Panc1 (cell line): ENCODE data around the gene ANO3.

ENCODE experiments used
- CTCF ChIP-seq: fragments of 450-650 bp; IDR thresholded peaks from 2 replicates; pipeline ENCODE4 v1.5.1; 2017; ENCODE audit warnings: mild to moderate bottlenecking
- POLR2AphosphoS5 ChIP-seq: IDR thresholded peaks from 2 replicates; pipeline ENCODE4 v1.6.1; 2012; ENCODE audit warnings: mild to moderate bottlenecking, low read depth, low read length, moderate library complexity
- TCF7L2 ChIP-seq: IDR thresholded peaks from 2 replicates; pipeline ENCODE4 v1.6.1; 2011; ENCODE audit warnings: mild to moderate bottlenecking, low read depth, low read length, inconsistent platforms

- no peak for TF ChIP-seq POLR2AphosphoS5
- TF ChIP-seq CTCF = no peak
- no peak for TF ChIP-seq TCF7L2
Observed at GRCh38 chr11:26537341-26537740, 205.4 kb downstream of the ANO3 start.
